ENCODE results near the gene C4A. TPM values are rescaled to one million over a fixed set of nuclear protein-coding genes. Genes with fewer than 3 reads are reported as not detected.
"Not testable (repeated sequence)": the region's sequence is repeated elsewhere in the genome, so short reads cannot be mapped to it uniquely, and the experiment has no call there.

The C4A gene
- total RNA-seq, 1 donor from 2014 or later: 32.6 TPM

- not testable (repeated sequence) for DNase-seq
These were observed 859 bp upstream of the C4A start for GRCh38 chr6:31980998-31981397.

- not testable (repeated sequence) for DNase-seq
These were observed 7.5 kb downstream of the C4A start for GRCh38 chr6:31989363-31989762.

GRCh38 chr6:31994421-31994820 is 12.6 kb downstream of the C4A start:
- DNase-seq: not testable (repeated sequence)

- not testable (repeated sequence) for DNase-seq
These were observed 14.5 kb downstream of the C4A start for GRCh38 chr6:31996385-31996784.

GRCh38 chr6:32002546-32003268 is 20.9 kb downstream of the C4A start:
- DNase-seq: not testable (repeated sequence)

GRCh38 chr6:32003301-32003700 is 21.4 kb downstream of the C4A start:
- not testable (repeated sequence) for DNase-seq

GRCh38 chr6:32004393-32004792 is 22.5 kb downstream of the C4A start:
- DNase-seq: not testable (repeated sequence)

- not testable (repeated sequence) for DNase-seq
These were observed 23.1 kb downstream of the C4A start for GRCh38 chr6:32004864-32005537.

GRCh38 chr6:32005538-32005880 is 23.7 kb downstream of the C4A start:
- DNase-seq: not testable (repeated sequence)

- not testable (repeated sequence) for DNase-seq
These were observed 24.2 kb downstream of the C4A start for GRCh38 chr6:32005991-32006529.

- DNase-seq: not testable (repeated sequence)
These were observed 25.2 kb downstream of the C4A start for GRCh38 chr6:32007086-32007485.

GRCh38 chr6:32008037-32008436 is 26.2 kb downstream of the C4A start:
- DNase-seq: not testable (repeated sequence)

GRCh38 chr6:32008616-32009015 is 26.8 kb downstream of the C4A start:
- not testable (repeated sequence) for DNase-seq

GRCh38 chr6:32009537-32009936 is 27.7 kb downstream of the C4A start:
- DNase-seq: not testable (repeated sequence)

- DNase-seq: not testable (repeated sequence)
These were observed 29.1 kb downstream of the C4A start for GRCh38 chr6:32010856-32011530.

- not testable (repeated sequence) for DNase-seq
These were observed 31.2 kb downstream of the C4A start for GRCh38 chr6:32012941-32013617.

GRCh38 chr6:32013738-32014137 is 31.9 kb downstream of the C4A start:
- DNase-seq: not testable (repeated sequence)

GRCh38 chr6:32014547-32014946 is 32.7 kb downstream of the C4A start, which contains the start of gene C4B:
TSS of gene C4B (plus strand) at chr6:32014795. CDS start at chr6:32014846, 51 bp downstream.
- DNase-seq: not testable (repeated sequence)

- DNase-seq: not testable (repeated sequence)
These were observed 40.2 kb downstream of the C4A start for GRCh38 chr6:32022100-32022499.

- DNase-seq: not testable (repeated sequence)
These were observed 46.8 kb downstream of the C4A start for GRCh38 chr6:32028631-32029030.

GRCh38 chr6:32029553-32029952 is 47.7 kb downstream of the C4A start:
- DNase-seq: not testable (repeated sequence)

Data from tongue (tissue), 2 donors.